GM21619 (cell line): ENCODE data around the gene PTPRA.
"Not testable (repeated sequence)": the region's sequence is repeated elsewhere in the genome, so short reads cannot be mapped to it uniquely, and the experiment has no call there.

Source experiments
- ATAC-seq: cut with Tn5 transposase; IDR thresholded peaks from one replicate; pipeline ENCODE4 v1.9.1; 2021; ENCODE audit not compliant: unreplicated experiment

Gene PTPRA

GRCh38 chr20:2991532-2991931 is 118.3 kb downstream of the PTPRA start:
- no peak for ATAC-seq

- ATAC-seq: no peak
These were observed 120.0 kb downstream of the PTPRA start for GRCh38 chr20:2993250-2993649.

- ATAC-seq: no peak
These were observed 122.5 kb downstream of the PTPRA start for GRCh38 chr20:2995796-2996195.

GRCh38 chr20:2998728-2999127 is 125.4 kb downstream of the PTPRA start:
- no peak for ATAC-seq

- no peak for ATAC-seq
These were observed 127.7 kb downstream of the PTPRA start for GRCh38 chr20:3000852-3001523.

- no peak for ATAC-seq
These were observed 130.1 kb downstream of the PTPRA start for GRCh38 chr20:3003416-3003815.

GRCh38 chr20:3010985-3011723 is 137.9 kb downstream of the PTPRA start:
- ATAC-seq: no peak

GRCh38 chr20:3011752-3012151 is 138.5 kb downstream of the PTPRA start:
- no peak for ATAC-seq

- no peak for ATAC-seq
These were observed 140.5 kb downstream of the PTPRA start for GRCh38 chr20:3013771-3014170.

GRCh38 chr20:3014179-3014578 is 140.9 kb downstream of the PTPRA start:
- no peak for ATAC-seq

GRCh38 chr20:3014662-3015061 is 141.4 kb downstream of the PTPRA start:
- ATAC-seq: no peak

GRCh38 chr20:3015302-3015701 is 142.0 kb downstream of the PTPRA start:
- not testable (repeated sequence) for ATAC-seq

- ATAC-seq: no peak
These were observed 148.0 kb downstream of the PTPRA start for GRCh38 chr20:3021327-3021726.

GRCh38 chr20:3021777-3022176 is 148.5 kb downstream of the PTPRA start:
- no peak for ATAC-seq

- ATAC-seq: not testable (repeated sequence)
These were observed 149.5 kb downstream of the PTPRA start for GRCh38 chr20:3022559-3023490.

- ATAC-seq: no peak
These were observed 154.7 kb downstream of the PTPRA start for GRCh38 chr20:3027987-3028386.

GRCh38 chr20:3031524-3032147 is 158.4 kb downstream of the PTPRA start:
- ATAC-seq: no peak

GRCh38 chr20:3032624-3033023 is 159.3 kb downstream of the PTPRA start:
- ATAC-seq: no peak

- no peak for ATAC-seq
These were observed 164.4 kb downstream of the PTPRA start for GRCh38 chr20:3037654-3038053.

- no peak for ATAC-seq
These were observed 165.2 kb downstream of the PTPRA start for GRCh38 chr20:3038454-3038853.

GRCh38 chr20:3039426-3039825 is 166.1 kb downstream of the PTPRA start:
- ATAC-seq: no peak
